ENCODE data around the gene CYP26A1. TPM values are rescaled to one million over a fixed set of nuclear protein-coding genes. Genes with fewer than 3 reads are reported as not detected.
"Not testable (repeated sequence)": the region's sequence is repeated elsewhere in the genome, so short reads cannot be mapped to it uniquely, and the experiment has no call there.

Gene CYP26A1
- polyA plus RNA-seq, 1 donor from 2014 or later = not detected

DNA sequence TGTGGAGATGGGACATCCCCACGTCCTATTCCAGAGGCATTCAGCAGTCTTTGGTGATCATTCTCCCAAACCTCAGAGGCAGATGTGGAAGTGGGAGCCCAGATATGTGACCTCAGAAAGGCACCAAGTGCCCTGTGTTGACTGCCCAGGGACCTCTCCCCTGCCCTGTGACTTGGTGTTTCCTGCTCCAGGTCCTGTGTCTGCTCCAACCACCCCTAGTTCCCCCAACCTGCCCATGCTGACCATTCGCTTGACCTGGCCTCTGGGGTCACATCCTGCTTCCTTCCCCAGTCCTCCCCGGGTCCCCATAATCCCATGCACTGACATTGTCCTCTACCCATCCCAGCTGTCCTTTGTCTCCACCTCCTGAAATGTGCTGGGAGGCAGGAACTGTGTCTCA lies 7.6 kb downstream of the CYP26A1 start:
- Mint-ChIP-seq H3K9me3 (no peaks in the 10 kb centered on the region), H3K27me3 (peaks cover 11% of the 10 kb centered on the region), H3K4me3 (no peak overlapping the region), H3K27ac (no peak overlapping the region), H3K4me1 (peaks cover 3 to 15% (median 5%) of the 10 kb centered on the region in 3 donors), H3K36me3 (no peaks in the 10 kb centered on the region)

DNA sequence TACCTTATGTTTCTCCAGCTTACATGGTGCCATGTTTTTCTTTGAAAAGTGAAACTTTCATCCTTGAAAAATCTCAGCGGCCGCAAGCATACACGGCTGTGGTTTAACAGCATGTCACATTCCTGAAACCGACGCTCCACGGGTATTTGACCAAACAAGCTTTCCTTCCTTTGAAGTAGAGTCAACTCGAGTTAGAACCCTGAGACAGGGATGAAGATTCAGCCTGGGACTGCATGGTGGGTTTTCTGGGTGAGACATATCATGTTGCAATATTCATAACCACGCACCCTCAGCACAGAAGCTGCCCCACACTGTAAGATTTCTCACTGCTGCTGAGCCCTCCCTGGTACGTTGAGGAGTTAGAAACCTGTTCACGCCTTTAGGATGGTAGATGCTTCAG lies 8.1 kb downstream of the CYP26A1 start:
- peaks cover 8% of the 10 kb centered on the region for H3K27me3 Mint-ChIP-seq
- H3K4me1 Mint-ChIP-seq = peaks cover 3 to 10% (median 5%) of the 10 kb centered on the region in 3 donors
- H3K4me3 Mint-ChIP-seq = no peak overlapping the region
- no peaks in the 10 kb centered on the region for H3K9me3 Mint-ChIP-seq
- H3K27ac Mint-ChIP-seq = no peak overlapping the region
- H3K36me3 Mint-ChIP-seq = no peaks in the 10 kb centered on the region

DNA sequence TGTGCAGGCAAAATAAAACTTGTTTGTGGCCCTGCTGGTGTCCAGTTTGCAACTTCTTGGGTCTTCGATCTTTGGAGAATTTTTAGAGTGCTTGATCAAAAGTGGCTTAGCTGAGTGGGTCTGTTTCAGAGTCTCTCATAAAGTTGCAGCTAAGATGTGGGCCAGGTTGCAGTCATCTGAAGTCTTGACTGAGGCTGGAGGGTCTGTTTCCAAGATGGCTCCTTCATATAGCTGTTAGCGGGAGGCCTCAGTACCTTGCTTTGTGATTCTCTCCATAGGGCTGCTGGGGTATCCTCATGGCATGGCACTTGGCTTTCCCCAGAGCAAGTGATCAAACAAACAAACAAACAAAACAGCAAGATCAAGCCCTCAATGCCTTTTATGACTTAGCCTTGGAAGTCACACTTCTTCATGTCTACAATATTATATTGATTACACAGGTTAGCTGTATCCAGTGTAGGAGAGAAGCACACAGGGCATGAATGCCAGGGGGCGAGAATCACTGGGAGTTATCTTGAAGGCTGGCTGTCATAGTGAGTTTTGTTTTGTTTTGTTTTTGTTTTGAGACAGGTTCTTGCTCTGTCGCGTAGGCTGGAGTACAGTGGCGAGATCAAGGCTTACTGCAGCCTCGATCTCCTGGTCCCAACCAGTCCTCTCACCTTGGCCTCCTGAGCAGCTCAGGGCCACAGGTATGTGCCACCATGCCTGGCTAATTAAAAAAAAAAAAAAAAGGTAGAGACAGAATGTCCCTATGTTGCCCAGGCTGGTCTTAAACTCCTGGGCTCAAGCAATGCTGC lies 10.2 kb downstream of the CYP26A1 start:
- no peaks in the 10 kb centered on the region for H3K9me3 Mint-ChIP-seq
- H3K27ac Mint-ChIP-seq = no peak overlapping the region
- H3K4me1 Mint-ChIP-seq = peaks cover 3 to 8% (median 5%) of the 10 kb centered on the region in 3 donors
- H3K27me3 Mint-ChIP-seq = peaks cover 11% of the 10 kb centered on the region
- H3K4me3 Mint-ChIP-seq = no peak overlapping the region
- H3K36me3 Mint-ChIP-seq = no peaks in the 10 kb centered on the region

DNA sequence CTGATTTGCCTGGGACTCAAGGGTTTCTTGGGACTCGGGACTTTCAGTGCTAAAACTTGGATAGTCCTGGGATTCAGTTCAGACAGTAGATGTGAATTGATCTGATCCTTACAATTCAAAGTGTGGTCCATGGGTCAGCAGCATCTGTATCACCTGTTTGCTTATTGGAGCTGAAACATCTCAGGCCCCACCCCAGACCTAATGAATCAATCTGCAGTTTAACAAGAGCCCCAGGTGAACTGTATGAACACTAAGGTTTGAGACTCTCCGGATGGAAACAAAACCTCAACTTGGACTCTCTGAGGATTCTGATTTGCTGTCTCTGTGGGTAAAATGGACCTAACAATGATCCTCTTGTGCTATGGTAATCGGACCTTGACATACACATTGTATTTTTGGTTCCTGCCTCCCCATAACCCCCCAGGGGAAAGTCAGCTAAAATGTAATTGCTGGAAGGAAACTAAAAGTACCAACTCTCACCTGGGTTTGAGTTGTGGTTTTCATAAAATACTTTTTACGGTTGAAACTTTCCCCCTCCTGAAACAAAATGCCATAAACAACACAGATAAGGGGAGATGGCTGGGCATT lies 11.7 kb downstream of the CYP26A1 start:
- Mint-ChIP-seq H3K27ac (no peak overlapping the region), H3K27me3 (peaks cover 5% of the 10 kb centered on the region), H3K9me3 (no peaks in the 10 kb centered on the region), H3K4me3 (no peak overlapping the region), H3K4me1 (peaks cover 0 to 4% (median 3%) of the 10 kb centered on the region in 3 donors), H3K36me3 (no peaks in the 10 kb centered on the region)

DNA sequence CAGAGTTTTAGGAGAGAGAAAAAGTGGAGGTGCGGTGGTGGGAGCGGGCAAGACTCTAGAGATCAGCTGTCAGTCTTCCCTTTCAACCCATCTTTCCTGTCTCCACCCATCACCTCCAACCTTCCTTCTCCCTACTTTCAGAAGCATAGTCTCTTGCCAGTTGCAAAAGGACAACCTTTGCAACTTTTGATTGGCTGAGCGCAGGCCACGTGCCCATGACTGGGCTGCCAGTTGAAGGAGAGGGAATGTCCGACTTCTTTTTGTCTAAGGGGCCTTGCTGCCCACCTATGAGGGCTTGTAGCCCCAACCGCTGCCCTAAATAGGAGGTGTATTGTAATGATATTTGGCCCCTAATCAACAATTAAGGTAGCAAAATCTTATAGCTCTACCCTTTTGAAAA lies 12.6 kb downstream of the CYP26A1 start:
- Mint-ChIP-seq H3K27me3 (peaks cover 5% of the 10 kb centered on the region), H3K4me3 (no peak overlapping the region), H3K36me3 (no peaks in the 10 kb centered on the region), H3K27ac (no peak overlapping the region), H3K9me3 (no peaks in the 10 kb centered on the region), H3K4me1 (peaks cover 0 to 4% (median 3%) of the 10 kb centered on the region in 3 donors)

DNA sequence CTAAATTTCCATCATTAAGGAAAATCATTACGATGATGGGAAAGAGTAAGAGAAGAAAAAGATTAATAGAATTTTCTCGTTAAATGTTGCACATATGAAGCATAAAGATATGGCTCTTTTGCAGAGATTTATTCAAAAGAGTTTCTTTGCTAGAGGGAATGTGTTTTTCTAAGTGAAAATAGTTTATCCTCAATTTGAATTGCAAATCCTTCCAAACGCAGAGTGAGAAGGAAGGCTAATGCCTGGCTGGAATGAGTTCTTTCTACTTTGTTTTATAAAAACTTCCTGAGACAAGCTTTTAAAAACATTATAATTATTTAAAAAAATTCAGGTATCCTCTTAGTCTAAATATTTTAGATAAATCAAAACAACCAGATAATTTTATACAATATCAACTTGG lies 14.2 kb downstream of the CYP26A1 start:
- H3K9me3 Mint-ChIP-seq = no peaks in the 10 kb centered on the region
- H3K27ac Mint-ChIP-seq = no peak overlapping the region

DNA sequence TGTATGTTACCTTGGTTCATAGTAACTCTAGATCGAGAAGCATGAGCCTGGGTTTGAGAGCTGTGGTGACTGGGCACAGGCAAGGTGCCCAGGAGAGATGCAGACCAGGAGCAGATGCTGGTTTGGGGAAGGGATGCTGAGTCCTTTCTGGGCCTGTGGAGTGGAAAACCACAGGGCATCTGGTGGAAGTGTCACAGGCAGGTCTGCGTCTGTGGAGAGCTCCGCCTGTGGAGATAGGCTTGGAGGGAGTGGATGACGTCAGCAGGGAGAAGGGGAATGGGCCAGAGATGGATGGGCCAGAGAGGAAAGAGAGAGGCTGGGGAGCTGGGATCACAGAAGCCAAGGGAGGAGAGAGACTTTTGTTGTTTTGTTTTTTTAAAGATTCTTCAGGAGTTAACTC lies 14.8 kb downstream of the CYP26A1 start:
- Mint-ChIP-seq H3K36me3 (peaks cover 2% of the 10 kb centered on the region), H3K4me3 (no peak overlapping the region), H3K4me1 (peaks cover 0 to 4% (median 3%) of the 10 kb centered on the region in 3 donors), H3K27me3 (peaks cover 7% of the 10 kb centered on the region), H3K27ac (no peak overlapping the region), H3K9me3 (no peaks in the 10 kb centered on the region)

More for the DNA sequence above, 14.2 kb downstream of the CYP26A1 start:
- H3K4me1 Mint-ChIP-seq = peaks cover 0 to 4% (median 3%) of the 10 kb centered on the region in 3 donors
- H3K27me3 Mint-ChIP-seq = peaks cover 5% of the 10 kb centered on the region
- H3K36me3 Mint-ChIP-seq = no peaks in the 10 kb centered on the region
- no peak overlapping the region for H3K4me3 Mint-ChIP-seq

DNA sequence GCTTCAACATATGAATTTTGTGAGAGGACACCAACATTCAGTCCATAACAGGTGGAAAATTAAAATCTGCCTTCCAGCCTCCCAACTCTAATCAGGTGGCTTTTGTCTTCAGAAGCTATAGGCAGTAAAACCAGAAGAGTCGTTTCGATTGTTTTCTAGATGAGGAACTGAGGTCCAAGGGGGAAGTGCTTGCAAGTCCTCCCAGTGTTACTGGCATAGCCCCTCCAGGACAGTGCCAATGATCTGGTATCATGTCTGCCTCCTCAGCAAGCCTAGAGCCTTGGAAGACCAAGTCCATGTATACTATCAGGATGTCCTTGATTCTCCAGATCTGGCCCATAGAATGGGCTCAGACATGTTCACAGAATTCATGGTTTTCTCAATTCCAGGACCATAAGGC lies 16.9 kb downstream of the CYP26A1 start:
- Mint-ChIP-seq H3K4me3 (no peak overlapping the region), H3K4me1 (peaks cover 0 to 3% (median 2%) of the 10 kb centered on the region in 3 donors), H3K9me3 (peaks cover 0 to 2% (median 0%) of the 10 kb centered on the region in 3 donors), H3K27me3 (peaks cover 7% of the 10 kb centered on the region), H3K36me3 (peaks cover 2% of the 10 kb centered on the region), H3K27ac (no peak overlapping the region)

DNA sequence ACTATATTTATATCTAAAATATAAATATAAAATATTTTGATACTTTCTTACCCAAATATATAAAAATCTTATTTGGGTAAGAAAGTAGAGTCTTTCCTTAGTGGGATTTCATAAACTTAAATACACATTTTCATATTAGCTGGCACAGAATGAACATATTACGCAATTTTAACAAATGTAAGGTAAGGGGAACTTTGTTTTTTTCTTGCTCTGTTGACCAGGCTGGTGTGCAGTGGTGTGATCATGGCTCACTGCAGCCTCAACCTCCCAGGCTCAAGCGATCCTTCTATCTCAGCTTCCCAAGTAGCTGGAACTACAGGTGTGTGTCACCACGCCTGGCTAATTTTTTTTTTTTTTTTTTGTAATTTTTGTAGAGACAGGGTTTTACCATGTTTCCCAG lies 18.3 kb downstream of the CYP26A1 start:
- H3K4me1 Mint-ChIP-seq = peaks cover 0 to 2% (median 0%) of the 10 kb centered on the region in 3 donors
- H3K27ac Mint-ChIP-seq = no peak overlapping the region
- peaks cover 0 to 2% (median 0%) of the 10 kb centered on the region in 3 donors for H3K9me3 Mint-ChIP-seq
- no peak overlapping the region for H3K4me3 Mint-ChIP-seq
- peaks cover 7% of the 10 kb centered on the region for H3K27me3 Mint-ChIP-seq
- H3K36me3 Mint-ChIP-seq = peaks cover 2% of the 10 kb centered on the region

DNA sequence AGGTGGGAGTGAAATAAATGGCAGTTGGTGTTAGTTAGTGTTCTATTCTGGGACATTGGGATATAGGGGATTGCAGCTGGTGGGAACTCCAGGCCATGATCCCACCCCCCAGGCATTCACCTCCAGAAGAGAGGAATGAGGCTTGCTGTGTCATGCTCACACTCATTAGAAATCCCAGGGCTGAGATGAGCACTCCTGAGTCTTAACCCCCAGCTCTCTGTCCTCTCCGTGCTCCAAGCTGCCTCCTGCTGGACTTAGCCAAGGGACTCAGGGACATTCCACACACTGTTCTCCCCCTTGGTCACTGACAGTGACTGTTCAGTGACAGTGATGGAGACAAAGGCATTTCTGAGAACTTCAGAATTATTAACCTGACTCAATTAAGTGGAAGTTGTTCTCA lies 21.5 kb downstream of the CYP26A1 start:
- peak overlapping the region in 1 of 4 donors; percentile 18 for H3K4me3 Mint-ChIP-seq
- H3K4me1 Mint-ChIP-seq = peaks cover 0 to 2% (median 0%) of the 10 kb centered on the region in 3 donors
- no peak overlapping the region for H3K27ac Mint-ChIP-seq
- peaks cover 2% of the 10 kb centered on the region for H3K36me3 Mint-ChIP-seq
- peaks cover 0 to 5% (median 4%) of the 10 kb centered on the region in 3 donors for H3K9me3 Mint-ChIP-seq
- H3K27me3 Mint-ChIP-seq = peaks cover 2% of the 10 kb centered on the region

DNA sequence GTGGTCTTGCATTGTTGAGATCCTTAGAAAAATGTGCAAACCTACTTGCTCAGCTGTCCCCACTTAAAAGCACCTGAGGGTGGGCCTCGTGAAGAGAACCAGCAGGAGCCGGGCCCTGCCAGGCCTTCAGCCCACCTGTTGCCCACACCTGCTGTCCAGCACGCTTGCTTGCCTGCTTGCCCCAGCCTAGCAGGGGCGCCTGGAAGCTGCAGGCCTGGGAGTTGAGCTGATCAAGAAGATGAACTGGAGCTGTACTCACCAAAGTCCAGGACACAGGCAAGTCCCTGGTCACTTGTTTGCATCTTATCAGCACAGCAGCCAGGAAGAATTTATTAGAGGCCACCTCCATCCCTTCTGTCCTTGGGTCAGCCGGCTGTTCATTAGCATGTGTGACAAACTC lies 23.2 kb downstream of the CYP26A1 start:
- peaks cover 0 to 5% (median 4%) of the 10 kb centered on the region in 3 donors for H3K9me3 Mint-ChIP-seq

DNA sequence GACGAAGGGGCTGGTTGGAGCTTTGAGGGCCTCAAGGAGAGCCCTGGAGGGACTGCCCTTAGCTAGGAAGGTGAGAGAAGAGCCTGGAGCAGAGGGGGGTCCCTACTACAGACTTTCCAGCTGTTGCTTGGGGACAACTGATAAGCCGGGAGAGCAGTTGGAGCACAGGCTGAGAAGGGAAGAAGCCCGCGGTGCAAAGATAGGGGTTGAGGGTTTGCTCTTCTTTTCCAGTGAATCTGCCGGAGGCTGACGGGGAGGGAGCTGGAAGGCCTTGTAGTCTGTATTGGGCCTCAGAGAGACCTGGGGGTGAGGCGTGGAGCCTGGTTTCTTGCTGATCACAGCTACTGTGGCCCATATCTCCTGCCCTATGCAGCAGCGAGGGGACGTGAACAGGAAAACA lies 23.7 kb downstream of the CYP26A1 start:
- no peak overlapping the region for H3K4me3 Mint-ChIP-seq
- H3K9me3 Mint-ChIP-seq = peaks cover 0 to 5% (median 4%) of the 10 kb centered on the region in 3 donors
- H3K27ac Mint-ChIP-seq = no peak overlapping the region
- H3K36me3 Mint-ChIP-seq = peaks cover 2% of the 10 kb centered on the region
- H3K4me1 Mint-ChIP-seq = peaks cover 0 to 2% (median 0%) of the 10 kb centered on the region in 3 donors
- peaks cover 2% of the 10 kb centered on the region for H3K27me3 Mint-ChIP-seq

More for the DNA sequence above, 23.2 kb downstream of the CYP26A1 start:
- Mint-ChIP-seq H3K36me3 (peaks cover 2% of the 10 kb centered on the region), H3K4me3 (no peak overlapping the region), H3K27me3 (peaks cover 2% of the 10 kb centered on the region), H3K4me1 (peaks cover 0 to 2% (median 0%) of the 10 kb centered on the region in 3 donors), H3K27ac (no peak overlapping the region)

DNA sequence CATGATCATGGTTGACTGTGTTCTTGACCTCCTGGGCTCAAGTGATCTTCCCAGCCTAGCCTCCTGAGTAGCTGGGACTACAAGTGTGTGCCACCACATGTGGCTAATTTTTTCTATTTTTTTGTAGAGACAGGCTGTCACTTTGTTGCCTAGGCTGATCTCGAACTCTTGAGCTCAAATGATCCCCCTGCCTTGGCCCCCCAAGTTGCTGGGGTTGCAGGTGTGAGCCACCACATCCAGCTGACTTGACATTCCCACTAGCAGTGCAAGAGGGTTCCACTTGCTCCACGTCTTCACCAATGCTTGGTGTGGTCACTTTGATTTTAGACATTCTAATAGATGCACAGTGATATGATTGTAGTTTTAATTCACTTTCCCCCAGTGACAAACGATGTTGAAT lies 25.1 kb downstream of the CYP26A1 start:
- no peaks in the 10 kb centered on the region for H3K27me3 Mint-ChIP-seq
- no peak overlapping the region for H3K27ac Mint-ChIP-seq
- H3K4me3 Mint-ChIP-seq = no peak overlapping the region
- H3K4me1 Mint-ChIP-seq = peaks cover 0 to under 1% (median 0%) of the 10 kb centered on the region in 3 donors
- peaks cover 0 to 7% (median 4%) of the 10 kb centered on the region in 3 donors for H3K9me3 Mint-ChIP-seq
- peaks cover 5% of the 10 kb centered on the region for H3K36me3 Mint-ChIP-seq

DNA sequence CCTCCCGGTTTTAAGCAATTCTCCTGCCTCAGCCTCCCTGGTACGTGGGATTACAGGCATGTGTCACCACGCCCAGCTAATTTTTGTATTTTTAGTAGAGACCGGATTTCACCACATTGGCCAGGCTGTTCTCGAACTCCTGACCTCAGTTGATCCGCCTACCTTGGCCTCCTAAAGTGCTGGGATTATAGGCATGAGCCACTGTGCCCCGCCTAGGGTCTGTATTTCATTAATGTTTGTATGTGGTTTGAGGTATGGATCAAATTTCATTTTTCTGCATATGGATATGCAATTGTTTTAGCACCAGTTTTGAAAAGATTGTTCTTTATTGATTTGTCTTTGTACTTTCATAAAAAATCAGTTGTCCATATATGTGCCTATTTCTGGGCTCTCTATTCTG lies 26.0 kb downstream of the CYP26A1 start:
- Mint-ChIP-seq H3K27ac (no peak overlapping the region), H3K4me1 (no peaks in the 10 kb centered on the region), H3K4me3 (no peak overlapping the region), H3K27me3 (no peaks in the 10 kb centered on the region), H3K36me3 (peaks cover 6% of the 10 kb centered on the region), H3K9me3 (peaks cover 0 to 14% (median 4%) of the 10 kb centered on the region in 3 donors)

DNA sequence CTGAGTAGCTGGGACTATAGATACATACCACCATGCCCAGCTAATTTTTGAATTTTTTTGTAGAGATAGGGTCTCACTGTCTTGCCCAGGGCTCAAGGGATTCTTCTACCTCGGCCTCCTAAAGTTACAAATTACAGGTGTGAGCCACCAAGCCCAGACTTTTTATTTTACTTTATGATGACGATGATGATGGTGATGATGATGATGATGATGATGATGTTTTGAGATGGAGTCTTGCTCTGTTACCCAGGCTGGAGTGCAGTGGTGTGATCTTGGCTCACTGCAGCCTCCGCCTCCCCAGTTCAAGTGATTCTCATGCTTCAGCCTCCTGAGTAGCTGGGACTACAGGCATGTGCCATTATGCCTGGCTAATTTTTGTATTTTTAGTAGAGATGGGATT lies 27.5 kb downstream of the CYP26A1 start:
- H3K27ac Mint-ChIP-seq = peak overlapping the region in 1 of 3 donors; percentile 23
- not testable (repeated sequence) for H3K4me1 Mint-ChIP-seq
- H3K9me3 Mint-ChIP-seq = peaks cover 0 to 14% (median 4%) of the 10 kb centered on the region in 3 donors

More for the DNA sequence above, 27.5 kb downstream of the CYP26A1 start:
- H3K4me3 Mint-ChIP-seq, H3K27me3 Mint-ChIP-seq, H3K36me3 Mint-ChIP-seq: not testable (repeated sequence)
